SK-N-SH (cell line): Measurements from ENCODE around the gene NAALADL2.

Source experiments
- CTCF ChIP-seq: fragments of 200-600 bp; sonication (generic); IDR thresholded peaks from 2 replicates; pipeline ENCODE4 v1.6.1; 2017; ENCODE audit warnings: antibody characterized with exemption, mild to moderate bottlenecking, moderate library complexity
- EP300 ChIP-seq, 2 experiments: IDR thresholded peaks; 2 replicates each; pipeline versions ENCODE4 v1.4.0 to v1.6.1; 2012; ENCODE audit warnings: borderline replicate concordance in 1 of 2, low read depth in 1 of 2, low read length in 1 of 2
- FOXM1 ChIP-seq: IDR thresholded peaks from 2 replicates; pipeline ENCODE4 v1.4.0; 2012; ENCODE audit warnings: low read depth, mild to moderate bottlenecking
- GABPA ChIP-seq: IDR thresholded peaks from 2 replicates; pipeline ENCODE4 v1.4.0; 2012; ENCODE audit warnings: low read depth, mild to moderate bottlenecking
- POLR2AphosphoS5 ChIP-seq: IDR thresholded peaks from 2 replicates; pipeline ENCODE4 v1.6.1; 2012; ENCODE audit warnings: low read depth, low read length
- TAF1 ChIP-seq: IDR thresholded peaks from 2 replicates; pipeline ENCODE4 v1.6.1; 2012; ENCODE audit warnings: low read depth, mild to moderate bottlenecking, low read length, moderate library complexity, borderline replicate concordance
- TCF12 ChIP-seq: IDR thresholded peaks from 2 replicates; pipeline ENCODE4 v1.4.0; 2012

- TF ChIP-seq POLR2AphosphoS5 (no peak), FOXM1 (no peak), CTCF (no peak), TAF1 (no peak), GABPA (no peak), TCF12 (no peak), EP300 (IDR thresholded peaks at IDR 0.05; ENCODE audit: borderline replicate concordance in 1 of 2, low read depth in 1 of 2, low read length in 1 of 2) (peak in 1 of 2 experiments; percentile 38; a peak in 1 of 4 replicates)
These were observed 789.8 kb downstream of the NAALADL2 start for GRCh38 chr3:175648899-175649298.
